AG04449 (cell line): Measurements from ENCODE around the gene GSK3B.

Source experiments
- CTCF ChIA-PET: fragments of 350-600 bp; formaldehyde crosslinking; extraction: SDS; loops from one replicate; lab custom pipeline; 2021; ENCODE audit warnings: antibody characterized with exemption; lab: Yijun Ruan, JAX
- POLR2A ChIA-PET: fragments of 400-600, 350-600 bp; formaldehyde crosslinking; extraction: SDS; loops from one replicate; lab custom pipeline; 2020; ENCODE audit warnings: antibody characterized with exemption, inconsistent platforms; lab: Yijun Ruan, JAX
- DNase-seq: peaks from one replicate; pipeline ENCODE4 v3.0.0-alpha.2; 2010; ENCODE audit warnings: low read depth, low spot score
- H3K4me3 ChIP-seq: 2 replicates; pipeline ENCODE4 v1.5.1; 2011; ENCODE audit warnings: low read depth, mild to moderate bottlenecking, control low read depth, low read length
- TF ChIP-seq, protein P1 (sequence below): IDR thresholded peaks from one replicate; pipeline ENCODE4 v1.5.1; 2011; ENCODE audit warnings: mild to moderate bottlenecking, moderate library complexity, low read length, control low read depth, inconsistent platforms; ENCODE audit not compliant: insufficient read depth; ENCODE audit errors: missing control alignments

The GSK3B gene

DNA sequence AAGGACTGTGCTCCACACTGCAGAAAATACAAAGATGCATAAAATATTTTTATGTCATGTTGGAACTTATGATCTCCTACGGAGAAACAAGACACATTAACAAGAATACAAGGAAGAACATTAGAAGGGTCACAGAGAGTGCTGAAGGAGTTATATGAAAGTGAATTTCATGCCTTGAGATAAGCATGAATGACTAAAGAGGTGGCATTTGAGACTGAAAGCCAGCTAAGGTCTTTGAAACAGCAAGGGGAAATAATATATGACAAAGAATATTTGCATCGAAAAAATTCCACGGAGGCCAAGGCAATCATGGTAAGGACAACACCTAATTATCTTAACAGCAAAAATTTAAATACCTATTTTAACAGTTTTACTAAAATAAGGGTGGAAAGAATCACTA lies 12.5 kb downstream of the GSK3B start:
- POLR2A ChIA-PET: interaction anchor here (1.0 kb wide), 1 partner anchor 12 kb away, joined by 5 read pairs; the partner anchor contains the start of gene GSK3B
- DNase-seq: no peak
- CTCF ChIA-PET: interaction anchor here (1.6 kb wide), 1 partner anchor 9 kb away, joined by 3 read pairs; no protein-coding TSS in a partner anchor
- TF ChIP-seq, protein P1, sequence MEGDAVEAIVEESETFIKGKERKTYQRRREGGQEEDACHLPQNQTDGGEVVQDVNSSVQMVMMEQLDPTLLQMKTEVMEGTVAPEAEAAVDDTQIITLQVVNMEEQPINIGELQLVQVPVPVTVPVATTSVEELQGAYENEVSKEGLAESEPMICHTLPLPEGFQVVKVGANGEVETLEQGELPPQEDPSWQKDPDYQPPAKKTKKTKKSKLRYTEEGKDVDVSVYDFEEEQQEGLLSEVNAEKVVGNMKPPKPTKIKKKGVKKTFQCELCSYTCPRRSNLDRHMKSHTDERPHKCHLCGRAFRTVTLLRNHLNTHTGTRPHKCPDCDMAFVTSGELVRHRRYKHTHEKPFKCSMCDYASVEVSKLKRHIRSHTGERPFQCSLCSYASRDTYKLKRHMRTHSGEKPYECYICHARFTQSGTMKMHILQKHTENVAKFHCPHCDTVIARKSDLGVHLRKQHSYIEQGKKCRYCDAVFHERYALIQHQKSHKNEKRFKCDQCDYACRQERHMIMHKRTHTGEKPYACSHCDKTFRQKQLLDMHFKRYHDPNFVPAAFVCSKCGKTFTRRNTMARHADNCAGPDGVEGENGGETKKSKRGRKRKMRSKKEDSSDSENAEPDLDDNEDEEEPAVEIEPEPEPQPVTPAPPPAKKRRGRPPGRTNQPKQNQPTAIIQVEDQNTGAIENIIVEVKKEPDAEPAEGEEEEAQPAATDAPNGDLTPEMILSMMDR: no peak
- H3K4me3 ChIP-seq: no peak overlapping the region

DNA sequence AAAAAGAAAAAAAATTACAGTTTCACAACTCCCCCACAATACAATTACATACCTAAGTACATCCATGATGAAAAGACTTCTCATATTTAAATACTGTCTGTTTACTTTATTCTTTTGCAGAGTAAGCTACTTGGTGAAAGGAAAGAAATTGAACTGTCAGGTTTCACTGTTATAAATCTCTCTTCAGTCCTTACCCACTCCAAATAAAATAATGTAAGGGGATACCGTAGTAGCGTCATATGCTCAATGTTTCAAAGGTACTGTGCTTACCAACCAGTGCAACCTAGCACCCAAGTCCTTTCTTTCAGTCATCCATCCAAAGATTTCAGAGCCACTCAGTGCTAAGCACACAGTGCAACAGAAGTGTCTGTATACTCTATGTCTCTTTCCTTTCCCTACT lies 13.4 kb downstream of the GSK3B start:
- CTCF ChIA-PET: interaction anchor here (1.6 kb wide), 1 partner anchor 8 kb away, joined by 3 read pairs; no protein-coding TSS in a partner anchor
- POLR2A ChIA-PET: no interaction called here
- TF ChIP-seq, protein P1: no peak
- H3K4me3 ChIP-seq: no peak overlapping the region
- no peak for DNase-seq

DNA sequence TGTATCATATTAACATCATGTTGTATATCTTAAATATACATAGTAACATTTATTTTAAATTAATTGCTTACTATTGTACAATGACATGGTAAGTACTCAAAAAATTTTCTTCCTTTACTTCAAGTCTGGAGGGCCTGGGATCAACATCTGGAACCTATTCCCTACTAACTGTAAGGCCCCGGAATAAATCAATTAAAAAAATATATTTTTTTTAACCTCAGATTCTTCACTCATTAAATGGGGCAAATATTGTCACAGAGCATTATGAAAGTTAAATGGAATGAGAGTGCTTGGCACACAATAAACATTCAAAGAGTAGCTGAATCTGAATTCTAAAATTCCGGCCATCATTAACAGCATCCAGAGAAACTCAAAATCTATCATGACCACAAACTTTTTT lies 16.5 kb downstream of the GSK3B start:
- CTCF ChIA-PET: no interaction called here
- H3K4me3 ChIP-seq: no peak overlapping the region
- no peak for DNase-seq
- POLR2A ChIA-PET: no interaction called here
- TF ChIP-seq, protein P1: no peak

DNA sequence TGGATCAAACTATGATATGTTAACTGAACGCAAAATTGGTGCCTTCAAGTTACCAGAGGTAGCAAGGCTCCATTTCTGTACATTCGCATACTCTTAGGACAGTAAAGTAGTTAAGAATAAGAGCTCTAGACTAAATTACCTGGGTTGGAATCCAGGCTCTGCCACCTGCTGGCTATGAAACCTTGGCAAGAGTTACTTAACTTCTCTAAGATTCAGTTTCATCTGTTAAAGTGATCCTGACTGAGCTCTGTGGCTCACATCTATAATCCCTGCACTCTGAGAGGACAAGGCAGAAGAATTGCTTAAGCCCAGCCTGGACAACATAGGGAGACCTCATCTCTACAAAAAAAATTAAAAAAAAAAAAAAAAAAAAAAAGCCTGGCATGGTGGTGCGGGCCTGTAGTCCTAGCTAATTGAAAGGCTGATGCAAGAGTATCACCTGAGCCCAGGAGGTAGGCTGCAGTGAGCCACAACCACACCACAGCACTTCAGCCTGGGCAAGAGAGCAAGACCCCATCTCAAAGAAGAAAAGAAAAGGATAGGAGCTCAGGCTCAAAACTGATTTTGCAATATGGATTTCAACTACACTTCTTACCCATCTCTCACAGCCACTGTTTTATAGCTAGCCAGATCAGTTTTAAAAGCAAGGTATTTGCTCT lies 21.3 kb downstream of the GSK3B start:
- ChIA-PET CTCF (interaction anchor here (0.9 to 1.5 kb wide), 3 partner anchors 9 to 110 kb away, joined by 3 to 5 read pairs (median 3); no protein-coding TSS in a partner anchor), POLR2A (no interaction called here)
- DNase-seq: no peak
- TF ChIP-seq, protein P1: no peak
- no peak overlapping the region for H3K4me3 ChIP-seq

DNA sequence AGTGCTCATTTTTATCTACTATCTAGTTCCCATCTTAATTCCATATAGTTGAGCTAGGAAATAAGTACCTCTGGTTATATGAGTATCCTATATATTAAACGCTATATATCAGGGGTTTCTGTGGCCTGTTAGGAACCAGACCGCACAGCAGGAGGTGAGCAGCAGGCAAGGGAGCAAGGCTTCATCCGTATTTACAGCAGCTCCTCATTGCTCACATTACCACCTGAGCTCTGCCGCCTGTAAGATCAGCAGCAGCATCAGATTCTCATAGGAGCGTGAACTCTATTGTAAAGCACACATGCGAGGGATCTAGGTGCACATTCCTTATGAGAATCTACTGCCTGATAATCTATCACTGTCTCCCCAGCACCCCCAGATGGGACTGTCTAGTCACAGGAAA lies 23.0 kb downstream of the GSK3B start:
- ChIA-PET CTCF (interaction anchor here (1.4 to 1.5 kb wide), 2 partner anchors 12 to 180 kb away, joined by 3 to 6 read pairs; no protein-coding TSS in a partner anchor), POLR2A (interaction anchor here (0.6 kb wide), 1 partner anchor 19 kb away, joined by 4 read pairs; no protein-coding TSS in a partner anchor)
- DNase-seq: no peak
- TF ChIP-seq, protein P1: no peak
- H3K4me3 ChIP-seq: no peak overlapping the region

DNA sequence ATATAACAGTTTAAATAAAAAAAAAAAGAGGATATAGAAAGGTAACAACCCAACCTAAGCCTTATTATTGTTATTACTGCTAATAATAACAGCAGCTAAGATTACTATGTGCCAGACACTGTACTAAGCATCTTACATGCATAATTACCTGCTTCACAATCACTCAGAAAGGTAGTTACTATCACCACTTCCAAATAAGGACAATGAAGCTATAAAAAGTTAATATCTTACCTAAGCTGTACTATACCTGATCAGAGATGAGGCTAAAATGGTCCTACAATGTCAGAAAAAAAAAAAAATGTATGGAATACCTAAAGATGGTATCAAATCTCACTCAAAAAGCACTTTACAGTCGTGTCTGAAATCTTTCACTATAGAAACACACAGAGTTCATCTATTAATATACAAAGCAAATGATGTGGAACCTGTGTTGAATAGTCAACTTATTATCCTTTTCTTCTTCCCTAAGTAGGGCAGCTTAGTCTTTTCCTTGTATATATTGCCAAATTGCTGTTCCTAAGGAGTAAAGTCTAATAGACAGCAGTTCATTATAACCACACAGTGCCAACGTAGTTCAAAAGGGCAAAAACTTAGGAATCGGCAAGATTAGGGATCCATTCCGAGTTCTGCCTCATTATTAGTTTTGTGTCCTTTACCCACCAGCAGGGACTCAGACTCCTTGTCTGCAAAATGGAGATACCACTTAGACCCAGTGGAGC lies 23.8 kb downstream of the GSK3B start:
- CTCF ChIA-PET: interaction anchor here (1.4 to 1.5 kb wide), 2 partner anchors 12 to 179 kb away, joined by 3 to 6 read pairs; no protein-coding TSS in a partner anchor
- no peak overlapping the region for H3K4me3 ChIP-seq
- POLR2A ChIA-PET: no interaction called here
- DNase-seq: no peak
- TF ChIP-seq, protein P1: no peak
